ENCODE results near the gene LSM4.

LSM4 gene

GRCh38 chr19:18284712-18285360 lies 38.0 kb downstream of the LSM4 start:
- DNase-seq (ENCODE audit: low read depth, low spot score) = no peak
- WGBS (ENCODE audit: insufficient coverage, insufficient read length) = no CpG with 5 or more reads among the region's 12 CpGs

DNA sequence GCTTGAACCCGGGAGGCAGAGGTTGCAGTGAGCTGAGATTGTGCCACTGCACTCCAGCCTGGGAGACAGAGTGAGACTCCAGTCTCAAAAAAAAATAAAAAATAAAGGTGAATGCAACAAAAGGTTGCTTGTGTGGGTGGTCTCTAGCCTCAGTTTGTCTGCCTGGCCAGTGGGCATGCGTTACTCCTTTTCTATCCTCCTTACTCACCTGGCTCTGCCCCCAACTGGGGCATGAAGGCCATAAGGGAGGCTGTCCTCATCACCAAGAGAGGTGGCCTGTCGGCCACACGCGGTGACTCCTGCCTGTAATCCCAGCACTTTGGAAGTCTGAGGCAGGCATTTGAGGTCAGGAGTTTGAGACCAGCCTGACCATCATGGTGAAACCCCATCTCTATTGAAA lies 39.5 kb downstream of the LSM4 start:
- DNase-seq (ENCODE audit: low read depth, low spot score) = no peak
- H3K27ac ChIP-seq (ENCODE audit: low read length) = no peak overlapping the region
- no CpG with 5 or more reads among the region's 5 CpGs for WGBS (ENCODE audit: insufficient coverage, insufficient read length)

More at GRCh38 chr19:18284712-18285360, 38.0 kb downstream of the LSM4 start:
- Histone ChIP-seq H3K27me3 (ENCODE audit: control insufficient read depth, insufficient read depth, low read length) (no peaks in the 10 kb centered on the region), H3K9me3 (ENCODE audit: control insufficient read depth, insufficient read depth, low read length) (no peaks in the 10 kb centered on the region), H3K27ac (ENCODE audit: low read length) (no peak overlapping the region), H3K4me3 (ENCODE audit: low read length) (no peak overlapping the region), H3K4me1 (ENCODE audit: control insufficient read depth, insufficient read depth, low read length) (peaks cover 2% of the 10 kb centered on the region; the same call in 1 of the 2 replicates), H3K36me3 (ENCODE audit: control insufficient read depth, insufficient read depth, low read length) (no peaks in the 10 kb centered on the region)

GRCh38 chr19:18282788-18283141 lies 40.1 kb downstream of the LSM4 start:
- H3K27ac ChIP-seq (ENCODE audit: low read length) = peak overlapping the region; percentile 61
- H3K4me3 ChIP-seq (ENCODE audit: low read length) = no peak overlapping the region
- H3K27me3 ChIP-seq (ENCODE audit: control insufficient read depth, insufficient read depth, low read length) = no peaks in the 10 kb centered on the region
- H3K9me3 ChIP-seq (ENCODE audit: control insufficient read depth, insufficient read depth, low read length) = no peaks in the 10 kb centered on the region
- no peak for DNase-seq (ENCODE audit: low read depth, low spot score)
- H3K36me3 ChIP-seq (ENCODE audit: control insufficient read depth, insufficient read depth, low read length) = no peaks in the 10 kb centered on the region; the same call in 1 of the 2 replicates
- no CpG with 5 or more reads among the region's 4 CpGs for WGBS (ENCODE audit: insufficient coverage, insufficient read length)
- peaks cover 2% of the 10 kb centered on the region; the same call in 1 of the 2 replicates for H3K4me1 ChIP-seq (ENCODE audit: control insufficient read depth, insufficient read depth, low read length)

More for the DNA sequence above, 39.5 kb downstream of the LSM4 start:
- Histone ChIP-seq H3K4me3 (ENCODE audit: low read length) (no peak overlapping the region), H3K36me3 (ENCODE audit: control insufficient read depth, insufficient read depth, low read length) (no peaks in the 10 kb centered on the region; the same call in 1 of the 2 replicates), H3K9me3 (ENCODE audit: control insufficient read depth, insufficient read depth, low read length) (no peaks in the 10 kb centered on the region), H3K4me1 (ENCODE audit: control insufficient read depth, insufficient read depth, low read length) (peaks cover 2% of the 10 kb centered on the region; the same call in 1 of the 2 replicates), H3K27me3 (ENCODE audit: control insufficient read depth, insufficient read depth, low read length) (no peaks in the 10 kb centered on the region)

DNA sequence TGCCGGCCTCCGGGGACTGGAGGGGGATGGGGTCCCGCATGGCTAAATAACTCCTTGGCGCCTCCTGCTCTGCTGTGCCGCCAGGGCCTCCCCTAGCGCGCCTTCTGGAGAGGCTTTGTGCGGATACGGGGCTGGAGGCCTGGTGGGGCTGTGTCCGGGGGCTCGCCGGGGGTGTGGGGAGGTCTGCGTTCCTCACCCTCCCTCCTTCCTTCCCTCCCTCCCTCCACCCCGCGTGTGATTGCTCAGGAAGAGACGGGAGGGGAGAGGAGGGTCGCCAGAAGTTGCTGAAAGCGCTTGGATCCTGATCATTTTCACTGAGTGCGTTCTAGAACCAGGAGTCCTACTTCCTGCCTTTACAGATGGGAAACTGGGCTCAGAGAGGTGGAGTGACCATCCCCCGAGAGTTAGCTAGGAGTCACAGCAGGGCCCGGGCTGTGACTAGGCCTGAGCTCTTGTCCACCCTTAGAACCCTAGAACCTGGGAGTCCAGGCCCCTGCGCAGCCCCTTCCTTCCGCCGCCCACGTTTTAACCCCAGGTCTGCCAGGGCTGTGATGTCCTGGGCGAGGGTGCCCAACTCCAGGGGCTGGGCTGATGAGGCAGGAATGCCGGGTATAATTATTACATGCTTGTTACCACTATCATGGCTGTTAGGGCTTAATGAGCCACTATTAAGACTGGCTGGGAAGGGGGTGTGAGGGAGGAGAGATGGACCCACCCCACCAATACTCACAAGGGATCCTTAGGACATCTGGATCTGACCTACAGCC lies 40.7 kb downstream of the LSM4 start:
- WGBS (ENCODE audit: insufficient coverage, insufficient read length) = no CpG with 5 or more reads among the region's 27 CpGs
- DNase-seq (ENCODE audit: low read depth, low spot score) = no peak
- Histone ChIP-seq H3K4me3 (ENCODE audit: low read length) (peak overlapping the region; percentile 40; the same call in 1 of the 2 replicates), H3K4me1 (ENCODE audit: control insufficient read depth, insufficient read depth, low read length) (peaks cover 2% of the 10 kb centered on the region; the same call in 1 of the 2 replicates), H3K36me3 (ENCODE audit: control insufficient read depth, insufficient read depth, low read length) (no peaks in the 10 kb centered on the region; the same call in 1 of the 2 replicates), H3K27ac (ENCODE audit: low read length) (peak overlapping the region; percentile 61), H3K9me3 (ENCODE audit: control insufficient read depth, insufficient read depth, low read length) (no peaks in the 10 kb centered on the region), H3K27me3 (ENCODE audit: control insufficient read depth, insufficient read depth, low read length) (no peaks in the 10 kb centered on the region)

GRCh38 chr19:18281082-18282020 lies 41.5 kb downstream of the LSM4 start, which contains the start of gene JUND:
Gene JUND (minus strand): TSS chr19:18281622. CDS start chr19:18281484, 138 bp downstream.
- WGBS (ENCODE audit: insufficient coverage, insufficient read length) = no CpG with 5 or more reads among the region's 138 CpGs
- Histone ChIP-seq H3K4me1 (ENCODE audit: control insufficient read depth, insufficient read depth, low read length) (peaks cover 2% of the 10 kb centered on the region; the same call in 1 of the 2 replicates), H3K27me3 (ENCODE audit: control insufficient read depth, insufficient read depth, low read length) (no peaks in the 10 kb centered on the region), H3K4me3 (ENCODE audit: low read length) (peak within 1 kb of the TSS; percentile 75), H3K27ac (ENCODE audit: low read length) (peak within 1 kb of the TSS; percentile 61), H3K9me3 (ENCODE audit: control insufficient read depth, insufficient read depth, low read length) (no peaks in the 10 kb centered on the region), H3K36me3 (ENCODE audit: control insufficient read depth, insufficient read depth, low read length) (no peaks in the 10 kb centered on the region; the same call in 1 of the 2 replicates)
- DNase-seq (ENCODE audit: low read depth, low spot score) = no peak

DNA sequence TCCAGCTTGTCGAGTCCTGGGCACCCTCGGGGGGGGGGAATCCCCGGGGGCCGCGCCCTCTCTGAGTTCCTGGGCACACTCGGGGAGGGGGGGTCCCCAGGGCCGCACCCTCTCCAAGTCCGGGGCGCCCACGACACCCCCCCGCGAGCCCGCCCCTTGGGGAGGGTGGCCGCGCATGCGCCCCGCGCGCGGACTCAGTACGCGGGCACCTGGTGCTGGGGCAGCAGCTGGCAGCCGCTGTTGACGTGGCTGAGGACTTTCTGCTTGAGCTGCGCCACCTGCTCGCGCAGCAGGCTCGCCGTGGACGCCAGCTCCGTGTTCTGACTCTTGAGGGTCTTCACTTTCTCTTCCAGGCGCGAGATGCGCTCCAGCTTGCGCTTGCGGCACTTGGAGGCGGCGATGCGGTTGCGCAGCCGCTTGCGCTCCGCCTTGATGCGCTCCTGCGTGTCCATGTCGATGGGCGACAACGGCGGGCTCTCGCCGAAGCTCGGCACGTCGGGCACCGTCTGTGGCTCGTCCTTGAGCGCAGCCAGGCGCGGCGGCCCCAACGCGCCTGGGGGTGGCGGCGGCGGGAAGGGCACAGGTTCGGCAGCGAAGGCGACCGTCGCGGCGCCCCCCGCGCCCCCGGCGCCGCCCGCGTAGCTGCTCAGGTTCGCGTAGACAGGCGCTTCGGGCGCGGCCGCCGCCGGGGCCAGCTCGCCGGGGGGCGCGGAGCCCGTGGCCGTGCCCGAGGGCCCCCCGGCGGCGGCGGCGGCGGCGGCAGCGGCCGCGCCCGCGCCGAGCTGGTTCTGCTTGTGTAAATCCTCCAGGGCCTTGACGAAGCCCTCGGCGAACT lies 42.4 kb downstream of the LSM4 start:
- no peak for DNase-seq (ENCODE audit: low read depth, low spot score)
- H3K27ac ChIP-seq (ENCODE audit: low read length) = no peak overlapping the region

DNA sequence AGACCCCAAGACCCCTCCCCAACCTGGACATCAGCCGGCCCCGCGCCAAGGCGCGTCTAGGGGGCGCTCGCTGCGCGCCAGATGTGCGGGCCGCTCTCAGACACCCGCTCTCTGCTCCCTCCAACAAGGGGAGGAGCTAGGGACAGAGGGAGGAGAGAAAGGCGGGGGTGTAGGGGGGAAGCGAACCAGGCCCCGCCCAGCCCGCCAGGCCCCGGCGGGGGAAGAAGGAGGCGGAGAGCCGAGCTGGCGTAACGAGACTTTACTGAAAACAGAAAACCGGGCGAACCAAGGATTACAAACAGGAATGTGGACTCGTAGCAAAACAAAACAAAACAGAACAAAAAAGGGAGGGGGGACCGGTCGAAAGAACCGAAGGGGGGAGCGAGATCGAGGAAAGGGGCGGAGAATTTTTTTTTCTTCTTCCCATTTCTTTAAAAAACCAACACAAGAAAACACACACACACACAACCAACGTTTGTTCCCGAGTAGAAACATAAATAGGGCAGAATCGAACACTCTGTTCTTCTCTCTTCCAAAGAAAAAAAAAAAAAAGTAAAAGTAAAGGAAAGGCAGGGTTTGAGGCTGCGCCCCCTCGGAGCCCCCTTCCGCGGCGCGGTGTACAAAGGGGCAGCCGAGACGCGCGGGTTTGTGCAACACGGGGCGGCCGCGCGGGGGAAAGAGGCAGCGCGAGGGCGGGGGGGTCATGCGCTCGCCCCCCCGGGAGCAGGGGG lies 43.2 kb downstream of the LSM4 start:
- WGBS (ENCODE audit: insufficient coverage, insufficient read length) = no CpG with 5 or more reads among the region's 55 CpGs
- no peaks in the 10 kb centered on the region for H3K27me3 ChIP-seq (ENCODE audit: control insufficient read depth, insufficient read depth, low read length)
- peaks cover 2% of the 10 kb centered on the region; the same call in 1 of the 2 replicates for H3K4me1 ChIP-seq (ENCODE audit: control insufficient read depth, insufficient read depth, low read length)
- H3K36me3 ChIP-seq (ENCODE audit: control insufficient read depth, insufficient read depth, low read length) = no peaks in the 10 kb centered on the region; the same call in 1 of the 2 replicates
- peak overlapping the region; percentile 75; the same call in 1 of the 2 replicates for H3K4me3 ChIP-seq (ENCODE audit: low read length)
- DNase-seq (ENCODE audit: low read depth, low spot score) = no peak
- H3K9me3 ChIP-seq (ENCODE audit: control insufficient read depth, insufficient read depth, low read length) = no peaks in the 10 kb centered on the region
- no peak overlapping the region for H3K27ac ChIP-seq (ENCODE audit: low read length)

More for the DNA sequence above, 42.4 kb downstream of the LSM4 start:
- no peaks in the 10 kb centered on the region; the same call in 1 of the 2 replicates for H3K36me3 ChIP-seq (ENCODE audit: control insufficient read depth, insufficient read depth, low read length)
- H3K4me3 ChIP-seq (ENCODE audit: low read length) = peak overlapping the region; percentile 75
- no peaks in the 10 kb centered on the region for H3K27me3 ChIP-seq (ENCODE audit: control insufficient read depth, insufficient read depth, low read length)
- H3K9me3 ChIP-seq (ENCODE audit: control insufficient read depth, insufficient read depth, low read length) = no peaks in the 10 kb centered on the region
- no CpG with 5 or more reads among the region's 111 CpGs for WGBS (ENCODE audit: insufficient coverage, insufficient read length)
- H3K4me1 ChIP-seq (ENCODE audit: control insufficient read depth, insufficient read depth, low read length) = peaks cover 2% of the 10 kb centered on the region; the same call in 1 of the 2 replicates

DNA sequence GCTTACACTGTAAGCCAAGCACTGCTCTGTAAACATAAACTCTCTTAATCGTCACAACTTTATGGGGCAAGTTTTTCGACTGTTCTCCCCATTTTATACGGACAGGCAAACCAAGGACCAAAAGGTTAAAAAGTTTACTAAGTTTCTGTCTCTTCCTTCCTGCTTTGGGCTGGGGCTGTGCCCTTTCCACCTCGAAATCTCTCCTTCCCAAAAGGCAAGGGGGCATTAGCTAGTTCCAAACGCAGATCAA lies 43.7 kb downstream of the LSM4 start:
- Histone ChIP-seq H3K4me1 (ENCODE audit: control insufficient read depth, insufficient read depth, low read length) (peaks cover 2% of the 10 kb centered on the region; the same call in 1 of the 2 replicates), H3K36me3 (ENCODE audit: control insufficient read depth, insufficient read depth, low read length) (no peaks in the 10 kb centered on the region; the same call in 1 of the 2 replicates), H3K27me3 (ENCODE audit: control insufficient read depth, insufficient read depth, low read length) (no peaks in the 10 kb centered on the region), H3K27ac (ENCODE audit: low read length) (no peak overlapping the region), H3K4me3 (ENCODE audit: low read length) (peak overlapping the region; percentile 35; the same call in 1 of the 2 replicates), H3K9me3 (ENCODE audit: control insufficient read depth, insufficient read depth, low read length) (no peaks in the 10 kb centered on the region)
- WGBS (ENCODE audit: insufficient coverage, insufficient read length) = no CpG with 5 or more reads among the region's 5 CpGs
- DNase-seq (ENCODE audit: low read depth, low spot score) = no peak

All from iPS DF 6.9 (cell line).